ENCODE measurements around the gene VGLL4. TPM values are rescaled to one million over a fixed set of nuclear protein-coding genes. Genes with fewer than 3 reads are reported as not detected.
A peak's percentile ranks its signal among the peaks of the same experiment; 100 is the strongest.

VGLL4 gene
- polyA plus RNA-seq, 4 donors, result 26.6 to 54.8 (median 38.4) TPM

DNA sequence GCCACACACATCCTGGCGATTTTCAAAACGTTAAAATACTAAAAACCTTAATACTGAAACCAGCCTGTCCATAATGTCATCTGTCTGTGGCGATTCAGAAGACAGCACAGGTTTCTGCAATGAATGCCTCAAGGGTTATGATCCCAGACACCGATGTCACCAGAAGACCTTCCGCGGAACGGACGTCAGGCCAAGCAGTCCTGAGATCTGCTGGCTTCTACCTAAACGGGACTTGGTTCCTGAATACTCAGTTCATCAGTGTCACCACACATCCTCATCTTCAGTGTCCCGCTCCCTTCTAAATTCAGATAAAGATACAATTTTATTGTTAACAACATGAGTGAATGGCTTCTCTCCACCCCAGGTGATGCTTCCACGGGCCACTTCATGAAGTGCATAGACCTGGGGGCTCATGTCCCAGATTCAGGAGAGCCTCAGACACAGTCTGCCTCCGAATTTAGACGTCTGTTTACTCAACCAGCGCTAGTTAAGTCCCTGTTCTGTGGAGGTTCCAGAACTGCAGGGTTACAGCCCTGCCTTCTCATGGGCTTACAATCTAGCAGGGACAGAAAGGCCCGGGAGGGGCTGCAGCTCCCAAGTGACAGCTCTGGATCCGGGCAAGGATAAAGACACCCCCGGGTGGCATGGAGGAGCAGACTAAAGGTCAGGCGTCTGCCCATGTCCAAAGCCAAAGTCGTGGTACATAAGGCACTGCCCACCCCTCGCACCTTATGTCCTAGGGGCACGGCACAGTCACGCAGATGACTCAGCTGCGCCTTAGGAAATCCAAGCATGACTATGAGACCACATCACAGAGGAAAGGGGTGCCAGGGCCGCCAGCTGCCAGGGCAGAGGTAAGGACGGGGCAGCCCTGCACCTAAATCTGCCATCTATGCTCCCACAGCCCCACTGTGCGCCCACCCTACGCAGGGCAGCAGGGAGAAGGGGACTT, 75.9 kb downstream of the VGLL4 start:
- Histone ChIP-seq H3K36me3 (ENCODE audit: control insufficient read depth in 3 of 3, insufficient read depth in 2 of 3, low read depth in 1 of 3, low read length in 3 of 3) (peaks cover 0 to 88% (median 0%) of the 10 kb centered on the region in 3 donors), H3K4me3 (ENCODE audit: low read depth in 1 of 3, low read length in 3 of 3) (no peak overlapping the region), H3K27ac (ENCODE audit: low read depth in 1 of 3, low read length in 2 of 3) (peak overlapping the region in 2 of 3 donors; percentile 69 to 85), H3K27me3 (ENCODE audit: control insufficient read depth in 3 of 3, insufficient read depth in 3 of 3, low read length in 3 of 3) (no peaks in the 10 kb centered on the region), H3K9me3 (ENCODE audit: control insufficient read depth in 2 of 2, insufficient read depth in 1 of 2, low read depth in 1 of 2, low read length in 1 of 2) (no peaks in the 10 kb centered on the region), H3K4me1 (ENCODE audit: control insufficient read depth in 3 of 3, insufficient read depth in 2 of 3, low read depth in 1 of 3, low read length in 2 of 3) (peaks cover 0 to 3% (median 3%) of the 10 kb centered on the region in 3 donors)
- 88 to 93% (median 92%) methylated on average over 27 of the region's 27 CpGs for WGBS, 3 donors
- FAIRE-seq (no peak), DNase-seq (no peak)

DNA sequence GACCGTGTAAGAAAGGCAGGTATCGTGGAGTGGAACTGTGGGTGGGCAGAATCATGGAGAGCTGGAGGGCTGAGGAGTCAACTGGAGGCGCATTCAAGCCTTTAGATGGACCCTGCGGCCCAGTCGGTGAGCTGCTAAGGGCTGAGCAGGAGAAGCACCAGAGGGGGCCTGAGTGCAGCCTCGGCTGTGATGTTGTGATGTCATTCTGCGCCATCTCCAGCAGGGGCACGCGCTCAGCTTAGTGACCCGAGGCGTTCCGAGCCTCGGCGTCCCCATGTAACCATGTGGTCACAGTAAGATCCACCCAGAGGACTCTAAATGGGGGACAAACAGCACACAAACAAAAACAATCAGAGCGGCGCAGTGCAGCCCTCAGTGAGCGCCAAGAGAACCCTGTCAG, 76.8 kb downstream of the VGLL4 start:
- no peak for DNase-seq
- Histone ChIP-seq H3K27ac (ENCODE audit: low read depth in 1 of 3, low read length in 2 of 3) (no peak overlapping the region), H3K4me3 (ENCODE audit: low read depth in 1 of 3, low read length in 3 of 3) (no peak overlapping the region), H3K4me1 (ENCODE audit: control insufficient read depth in 3 of 3, insufficient read depth in 2 of 3, low read depth in 1 of 3, low read length in 2 of 3) (peaks cover 0 to 3% (median 3%) of the 10 kb centered on the region in 3 donors), H3K9me3 (ENCODE audit: control insufficient read depth in 2 of 2, insufficient read depth in 1 of 2, low read depth in 1 of 2, low read length in 1 of 2) (no peaks in the 10 kb centered on the region), H3K27me3 (ENCODE audit: control insufficient read depth in 3 of 3, insufficient read depth in 3 of 3, low read length in 3 of 3) (no peaks in the 10 kb centered on the region), H3K36me3 (ENCODE audit: control insufficient read depth in 3 of 3, insufficient read depth in 2 of 3, low read depth in 1 of 3, low read length in 3 of 3) (peaks cover 0 to 91% (median 0%) of the 10 kb centered on the region in 3 donors)
- FAIRE-seq, result no peak
- 91 to 96% (median 94%) methylated on average over 17 of the region's 17 CpGs for whole genome bisulfite sequencing, 3 donors

DNA sequence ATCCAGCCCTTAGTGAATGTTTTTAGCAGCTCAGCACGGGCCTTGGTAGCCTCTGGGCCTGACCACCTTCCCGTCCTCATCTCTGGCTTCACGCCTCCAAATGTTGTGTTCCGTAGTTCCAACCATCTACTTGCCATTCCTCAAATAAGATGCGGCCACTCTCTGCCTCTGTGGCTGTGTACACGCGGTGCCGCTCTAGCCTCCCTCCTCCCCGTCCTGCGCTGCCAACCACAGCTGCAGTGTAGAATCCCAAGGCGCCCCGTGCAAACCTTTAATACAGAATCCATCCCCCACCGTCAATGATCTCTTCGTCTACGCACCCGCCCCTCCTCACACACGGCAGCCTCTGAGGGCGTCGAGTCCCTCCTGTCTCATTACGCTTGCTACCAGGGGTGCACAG, 77.2 kb downstream of the VGLL4 start:
- Histone ChIP-seq H3K36me3 (ENCODE audit: control insufficient read depth in 3 of 3, insufficient read depth in 2 of 3, low read depth in 1 of 3, low read length in 3 of 3) (peaks cover 0 to 91% (median 0%) of the 10 kb centered on the region in 3 donors), H3K9me3 (ENCODE audit: control insufficient read depth in 2 of 2, insufficient read depth in 1 of 2, low read depth in 1 of 2, low read length in 1 of 2) (no peaks in the 10 kb centered on the region), H3K27ac (ENCODE audit: low read depth in 1 of 3, low read length in 2 of 3) (no peak overlapping the region), H3K27me3 (ENCODE audit: control insufficient read depth in 3 of 3, insufficient read depth in 3 of 3, low read length in 3 of 3) (no peaks in the 10 kb centered on the region), H3K4me3 (ENCODE audit: low read depth in 1 of 3, low read length in 3 of 3) (no peak overlapping the region), H3K4me1 (ENCODE audit: control insufficient read depth in 3 of 3, insufficient read depth in 2 of 3, low read depth in 1 of 3, low read length in 2 of 3) (peaks cover 0 to 3% (median 3%) of the 10 kb centered on the region in 3 donors)
- WGBS, 3 donors, result 95 to 97% (median 96%) methylated on average over 20 of the region's 20 CpGs
- no peak for DNase-seq
- FAIRE-seq, result no peak

DNA sequence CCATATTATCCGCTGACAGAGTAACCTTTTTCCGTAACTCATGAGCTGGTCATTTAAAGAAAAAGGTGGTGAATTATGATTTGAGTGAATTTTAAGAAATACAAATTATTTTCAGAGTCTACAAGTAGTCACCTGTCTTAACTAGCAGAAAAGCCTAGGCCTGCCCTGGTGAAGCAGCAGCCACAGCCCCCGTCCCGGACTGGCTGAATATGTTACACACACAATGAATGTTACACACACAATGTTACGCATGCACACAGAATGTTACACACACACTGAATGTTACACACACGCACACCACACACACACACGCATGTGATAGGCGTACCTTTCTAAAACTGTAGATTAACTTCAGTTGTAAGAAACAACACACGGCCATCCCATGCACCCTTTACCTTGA, 77.8 kb downstream of the VGLL4 start:
- Histone ChIP-seq H3K4me1 (ENCODE audit: control insufficient read depth in 3 of 3, insufficient read depth in 2 of 3, low read depth in 1 of 3, low read length in 2 of 3) (peaks cover 0 to 3% (median 3%) of the 10 kb centered on the region in 3 donors), H3K27ac (ENCODE audit: low read depth in 1 of 3, low read length in 2 of 3) (no peak overlapping the region), H3K9me3 (ENCODE audit: control insufficient read depth in 2 of 2, insufficient read depth in 1 of 2, low read depth in 1 of 2, low read length in 1 of 2) (no peaks in the 10 kb centered on the region), H3K4me3 (ENCODE audit: low read depth in 1 of 3, low read length in 3 of 3) (no peak overlapping the region), H3K36me3 (ENCODE audit: control insufficient read depth in 3 of 3, insufficient read depth in 2 of 3, low read depth in 1 of 3, low read length in 3 of 3) (peaks cover 0 to 91% (median 0%) of the 10 kb centered on the region in 3 donors), H3K27me3 (ENCODE audit: control insufficient read depth in 3 of 3, insufficient read depth in 3 of 3, low read length in 3 of 3) (no peaks in the 10 kb centered on the region)
- FAIRE-seq, result no peak
- DNase-seq, result no peak
- 94 to 97% (median 96%) methylated on average over 9 of the region's 9 CpGs for WGBS, 3 donors

DNA sequence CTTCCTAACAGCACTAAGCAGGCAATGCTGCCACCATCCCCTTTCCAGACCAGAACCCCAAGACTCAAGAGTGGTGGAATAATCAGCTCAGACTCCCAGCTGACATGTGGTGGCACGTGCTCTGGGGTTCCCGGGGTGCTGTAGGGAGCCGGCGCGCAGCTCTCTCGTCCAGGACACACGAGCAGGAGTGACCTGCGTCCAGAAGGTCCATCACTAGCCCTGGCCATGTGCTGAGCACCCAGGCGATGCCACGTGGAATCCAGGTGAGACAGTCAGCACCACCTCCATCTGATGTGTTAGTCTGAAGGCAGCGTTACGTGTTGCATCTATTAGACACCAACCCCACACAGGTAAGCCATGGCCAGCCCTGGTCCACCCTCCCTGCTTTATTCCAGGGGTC, 78.2 kb downstream of the VGLL4 start:
- H3K27ac ChIP-seq (ENCODE audit: low read depth in 1 of 3, low read length in 2 of 3), result no peak overlapping the region
- no peak for FAIRE-seq
- no peaks in the 10 kb centered on the region for H3K9me3 ChIP-seq (ENCODE audit: control insufficient read depth in 2 of 2, insufficient read depth in 1 of 2, low read depth in 1 of 2, low read length in 1 of 2)
- WGBS, 3 donors, result 88 to 95% (median 95%) methylated on average over 12 of the region's 12 CpGs
- peaks cover 0 to 3% (median 3%) of the 10 kb centered on the region in 3 donors for H3K4me1 ChIP-seq (ENCODE audit: control insufficient read depth in 3 of 3, insufficient read depth in 2 of 3, low read depth in 1 of 3, low read length in 2 of 3)
- H3K4me3 ChIP-seq (ENCODE audit: low read depth in 1 of 3, low read length in 3 of 3), result no peak overlapping the region
- no peaks in the 10 kb centered on the region for H3K27me3 ChIP-seq (ENCODE audit: control insufficient read depth in 3 of 3, insufficient read depth in 3 of 3, low read length in 3 of 3)
- H3K36me3 ChIP-seq (ENCODE audit: control insufficient read depth in 3 of 3, insufficient read depth in 2 of 3, low read depth in 1 of 3, low read length in 3 of 3), result peaks cover 0 to 92% (median 0%) of the 10 kb centered on the region in 3 donors
- no peak for DNase-seq

DNA sequence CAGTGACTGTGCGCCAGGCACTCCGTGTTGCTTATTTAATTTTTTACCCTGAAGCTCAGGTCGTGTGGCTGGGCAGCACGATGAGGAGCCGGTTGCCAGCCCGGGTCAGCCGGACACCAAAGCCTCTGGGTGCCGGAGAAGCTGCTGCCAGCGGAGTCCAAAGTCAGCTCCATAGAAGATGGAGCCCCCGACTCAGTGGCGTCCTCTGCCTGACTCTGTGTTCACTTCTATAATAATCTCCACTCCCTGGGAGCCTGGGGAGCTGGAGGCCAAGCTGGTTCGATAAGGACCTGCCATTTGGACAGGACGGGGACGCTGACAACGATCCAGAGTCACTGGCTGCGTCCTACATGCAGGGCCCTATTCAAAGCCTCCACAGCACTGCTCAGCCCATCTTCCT, 78.6 kb downstream of the VGLL4 start:
- no peak overlapping the region for H3K27ac ChIP-seq (ENCODE audit: low read depth in 1 of 3, low read length in 2 of 3)
- H3K27me3 ChIP-seq (ENCODE audit: control insufficient read depth in 3 of 3, insufficient read depth in 3 of 3, low read length in 3 of 3), result no peaks in the 10 kb centered on the region
- H3K9me3 ChIP-seq (ENCODE audit: control insufficient read depth in 2 of 2, insufficient read depth in 1 of 2, low read depth in 1 of 2, low read length in 1 of 2), result no peaks in the 10 kb centered on the region
- peaks cover 0 to 3% (median 3%) of the 10 kb centered on the region in 3 donors for H3K4me1 ChIP-seq (ENCODE audit: control insufficient read depth in 3 of 3, insufficient read depth in 2 of 3, low read depth in 1 of 3, low read length in 2 of 3)
- H3K36me3 ChIP-seq (ENCODE audit: control insufficient read depth in 3 of 3, insufficient read depth in 2 of 3, low read depth in 1 of 3, low read length in 3 of 3), result peaks cover 0 to 93% (median 0%) of the 10 kb centered on the region in 3 donors
- FAIRE-seq (no peak), DNase-seq (no peak)
- H3K4me3 ChIP-seq (ENCODE audit: low read depth in 1 of 3, low read length in 3 of 3), result no peak overlapping the region
- 89 to 94% (median 94%) methylated on average over 16 of the region's 16 CpGs for WGBS, 3 donors

DNA sequence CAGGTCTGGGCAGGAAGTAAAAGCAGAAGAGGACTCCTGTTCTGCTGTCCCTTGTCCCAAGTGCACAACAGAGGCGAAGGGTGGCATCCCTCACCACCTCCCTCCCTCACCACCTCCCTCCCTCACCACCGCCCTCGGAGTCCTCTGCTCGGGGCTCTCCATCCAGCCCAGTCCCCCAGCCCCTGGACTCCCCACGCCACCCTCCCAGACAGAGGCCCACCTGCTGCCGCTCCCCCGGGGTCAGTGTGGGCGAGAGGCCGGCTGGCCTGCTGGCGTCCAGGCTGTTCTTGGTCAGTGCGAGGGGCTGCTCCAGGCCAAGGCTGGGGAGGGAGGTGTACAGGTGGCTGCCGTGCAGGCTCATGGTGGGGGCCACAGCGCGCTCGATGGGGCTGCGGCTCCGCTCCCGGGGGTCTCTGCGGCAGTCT, 79.1 kb downstream of the VGLL4 start:
- DNase-seq (no peak), FAIRE-seq (no peak)
- Histone ChIP-seq H3K4me3 (ENCODE audit: low read depth in 1 of 3, low read length in 3 of 3) (no peak overlapping the region), H3K27ac (ENCODE audit: low read depth in 1 of 3, low read length in 2 of 3) (no peak overlapping the region), H3K4me1 (ENCODE audit: control insufficient read depth in 3 of 3, insufficient read depth in 2 of 3, low read depth in 1 of 3, low read length in 2 of 3) (peaks cover 0 to 3% (median under 1%) of the 10 kb centered on the region in 3 donors), H3K9me3 (ENCODE audit: control insufficient read depth in 2 of 2, insufficient read depth in 1 of 2, low read depth in 1 of 2, low read length in 1 of 2) (no peaks in the 10 kb centered on the region), H3K27me3 (ENCODE audit: control insufficient read depth in 3 of 3, insufficient read depth in 3 of 3, low read length in 3 of 3) (no peaks in the 10 kb centered on the region), H3K36me3 (ENCODE audit: control insufficient read depth in 3 of 3, insufficient read depth in 2 of 3, low read depth in 1 of 3, low read length in 3 of 3) (peaks cover 0 to 93% (median 0%) of the 10 kb centered on the region in 3 donors)
- WGBS, 3 donors, result 94 to 96% (median 95%) methylated on average over 17 to 19 of the region's 19 CpGs

DNA sequence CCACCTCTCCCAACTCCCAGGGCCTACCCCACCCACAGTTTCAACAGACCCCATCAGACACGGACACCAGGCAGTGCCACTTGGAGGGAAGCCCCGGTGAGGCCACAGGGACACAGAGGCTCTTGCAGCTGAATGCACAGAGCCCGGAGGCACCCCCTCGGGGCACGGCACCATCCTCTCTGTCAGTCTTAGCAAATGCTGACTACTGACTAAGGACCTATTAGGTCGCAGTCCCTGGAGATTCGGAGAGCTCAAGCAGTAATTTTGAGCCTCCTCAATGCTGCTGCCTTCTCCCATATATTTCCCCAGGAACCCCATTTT, 79.9 kb downstream of the VGLL4 start:
- WGBS, 3 donors, result 91 to 94% (median 93%) methylated on average over 7 of the region's 7 CpGs
- peaks cover 0 to 95% (median 2%) of the 10 kb centered on the region in 3 donors for H3K36me3 ChIP-seq (ENCODE audit: control insufficient read depth in 3 of 3, insufficient read depth in 2 of 3, low read depth in 1 of 3, low read length in 3 of 3)
- no peak overlapping the region for H3K27ac ChIP-seq (ENCODE audit: low read depth in 1 of 3, low read length in 2 of 3)
- no peaks in the 10 kb centered on the region for H3K27me3 ChIP-seq (ENCODE audit: control insufficient read depth in 3 of 3, insufficient read depth in 3 of 3, low read length in 3 of 3)
- FAIRE-seq (no peak), DNase-seq (no peak)
- no peak overlapping the region for H3K4me3 ChIP-seq (ENCODE audit: low read depth in 1 of 3, low read length in 3 of 3)
- H3K9me3 ChIP-seq (ENCODE audit: control insufficient read depth in 2 of 2, insufficient read depth in 1 of 2, low read depth in 1 of 2, low read length in 1 of 2), result no peaks in the 10 kb centered on the region
- no peaks in the 10 kb centered on the region for H3K4me1 ChIP-seq (ENCODE audit: control insufficient read depth in 3 of 3, insufficient read depth in 2 of 3, low read depth in 1 of 3, low read length in 2 of 3)

Measured in small intestine (tissue), 7 donors.